Measurements from ENCODE around the gene FTCD.
A peak's percentile ranks its signal among the peaks of the same experiment; 100 is the strongest.
"Not testable (repeated sequence)": the region's sequence is repeated elsewhere in the genome, so short reads cannot be mapped to it uniquely, and the experiment has no call there.

FTCD gene, protein sequence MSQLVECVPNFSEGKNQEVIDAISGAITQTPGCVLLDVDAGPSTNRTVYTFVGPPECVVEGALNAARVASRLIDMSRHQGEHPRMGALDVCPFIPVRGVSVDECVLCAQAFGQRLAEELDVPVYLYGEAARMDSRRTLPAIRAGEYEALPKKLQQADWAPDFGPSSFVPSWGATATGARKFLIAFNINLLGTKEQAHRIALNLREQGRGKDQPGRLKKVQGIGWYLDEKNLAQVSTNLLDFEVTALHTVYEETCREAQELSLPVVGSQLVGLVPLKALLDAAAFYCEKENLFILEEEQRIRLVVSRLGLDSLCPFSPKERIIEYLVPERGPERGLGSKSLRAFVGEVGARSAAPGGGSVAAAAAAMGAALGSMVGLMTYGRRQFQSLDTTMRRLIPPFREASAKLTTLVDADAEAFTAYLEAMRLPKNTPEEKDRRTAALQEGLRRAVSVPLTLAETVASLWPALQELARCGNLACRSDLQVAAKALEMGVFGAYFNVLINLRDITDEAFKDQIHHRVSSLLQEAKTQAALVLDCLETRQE

DNA sequence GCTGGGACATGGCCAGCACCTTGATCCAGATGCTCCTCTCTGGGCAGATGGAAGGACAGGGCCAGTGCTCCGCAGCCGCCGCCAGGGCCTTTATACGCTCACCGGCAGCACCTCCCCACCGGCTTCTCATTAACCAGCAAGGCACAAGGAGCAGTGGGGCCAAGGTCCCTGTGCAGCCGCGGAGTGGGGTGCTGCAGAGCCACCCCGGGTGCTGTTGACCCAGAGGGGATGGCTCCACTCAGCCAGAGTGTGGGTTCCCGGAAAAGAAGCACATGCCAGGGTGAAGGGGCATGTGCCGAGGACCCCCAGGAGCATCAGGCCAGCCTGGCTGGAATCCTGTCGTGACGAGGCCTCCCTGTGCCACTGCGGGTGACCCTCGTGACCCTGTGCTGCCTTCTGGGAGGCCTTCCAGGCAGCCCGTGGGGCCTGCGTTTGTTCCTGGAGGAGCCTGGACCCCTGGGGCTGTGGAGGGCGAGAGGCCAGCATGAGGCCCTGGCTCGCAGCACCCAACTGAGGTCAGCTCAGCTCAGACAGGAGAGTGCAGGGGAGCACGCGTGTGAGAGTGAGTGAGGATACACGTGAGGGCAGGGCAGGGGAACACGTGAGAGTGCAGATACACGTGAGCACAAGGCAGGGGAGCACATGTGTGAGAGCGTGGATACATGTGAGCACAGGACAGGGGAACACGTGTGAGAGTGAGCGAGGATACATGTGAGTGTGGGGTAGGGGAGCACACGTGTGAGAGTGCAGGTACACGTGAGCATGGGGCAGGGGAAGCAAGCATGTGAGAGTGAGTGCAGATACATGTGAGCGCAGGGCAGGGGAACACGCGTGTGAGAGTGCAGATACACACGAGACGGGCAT, at the start of gene FTCD:
FTCD (minus strand) TSS at position 66 of the 864 bp plus-strand sequence; CDS start at position 10, 56 bp downstream.
- TF ChIP-seq, protein P1, sequence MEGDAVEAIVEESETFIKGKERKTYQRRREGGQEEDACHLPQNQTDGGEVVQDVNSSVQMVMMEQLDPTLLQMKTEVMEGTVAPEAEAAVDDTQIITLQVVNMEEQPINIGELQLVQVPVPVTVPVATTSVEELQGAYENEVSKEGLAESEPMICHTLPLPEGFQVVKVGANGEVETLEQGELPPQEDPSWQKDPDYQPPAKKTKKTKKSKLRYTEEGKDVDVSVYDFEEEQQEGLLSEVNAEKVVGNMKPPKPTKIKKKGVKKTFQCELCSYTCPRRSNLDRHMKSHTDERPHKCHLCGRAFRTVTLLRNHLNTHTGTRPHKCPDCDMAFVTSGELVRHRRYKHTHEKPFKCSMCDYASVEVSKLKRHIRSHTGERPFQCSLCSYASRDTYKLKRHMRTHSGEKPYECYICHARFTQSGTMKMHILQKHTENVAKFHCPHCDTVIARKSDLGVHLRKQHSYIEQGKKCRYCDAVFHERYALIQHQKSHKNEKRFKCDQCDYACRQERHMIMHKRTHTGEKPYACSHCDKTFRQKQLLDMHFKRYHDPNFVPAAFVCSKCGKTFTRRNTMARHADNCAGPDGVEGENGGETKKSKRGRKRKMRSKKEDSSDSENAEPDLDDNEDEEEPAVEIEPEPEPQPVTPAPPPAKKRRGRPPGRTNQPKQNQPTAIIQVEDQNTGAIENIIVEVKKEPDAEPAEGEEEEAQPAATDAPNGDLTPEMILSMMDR (IDR thresholded peaks at IDR 0.05), result no peak
- no peak within 1 kb of the TSS for H3K27ac ChIP-seq
- DNase-seq (ENCODE audit: low spot score), result peak; percentile 59
- H3K4me3 ChIP-seq, result no peak within 1 kb of the TSS

GRCh38 chr21:46205166-46205565, 49.8 kb upstream of the FTCD start:
- DNase-seq (ENCODE audit: low spot score), result no peak
- no peak overlapping the region for H3K4me3 ChIP-seq
- H3K27ac ChIP-seq, result no peak overlapping the region
- TF ChIP-seq, protein P1 (IDR thresholded peaks at IDR 0.05), result no peak

DNA sequence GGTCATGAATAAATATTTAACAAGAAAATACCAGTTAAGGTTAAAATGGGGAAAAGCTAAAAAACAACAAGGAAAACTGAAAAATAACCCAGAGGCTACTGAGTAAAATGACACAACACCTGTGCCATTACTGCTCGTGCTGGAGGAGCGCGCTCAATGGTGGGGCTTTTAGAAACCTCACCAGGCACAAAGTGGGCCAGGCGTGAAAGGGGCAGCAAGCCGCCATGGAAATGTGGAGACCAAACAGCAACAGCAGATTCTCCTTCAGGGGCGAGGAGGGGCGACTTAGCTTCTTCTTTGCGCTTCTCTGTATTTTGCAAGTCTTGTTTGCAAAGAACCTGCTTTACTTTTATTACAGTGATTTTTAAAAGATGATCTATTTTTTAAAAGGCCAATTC, 47.8 kb upstream of the FTCD start:
- TF ChIP-seq, protein P1 (IDR thresholded peaks at IDR 0.05), result no peak
- Histone ChIP-seq H3K4me3 (no peak overlapping the region), H3K27ac (no peak overlapping the region)
- DNase-seq (ENCODE audit: low spot score), result no peak

DNA sequence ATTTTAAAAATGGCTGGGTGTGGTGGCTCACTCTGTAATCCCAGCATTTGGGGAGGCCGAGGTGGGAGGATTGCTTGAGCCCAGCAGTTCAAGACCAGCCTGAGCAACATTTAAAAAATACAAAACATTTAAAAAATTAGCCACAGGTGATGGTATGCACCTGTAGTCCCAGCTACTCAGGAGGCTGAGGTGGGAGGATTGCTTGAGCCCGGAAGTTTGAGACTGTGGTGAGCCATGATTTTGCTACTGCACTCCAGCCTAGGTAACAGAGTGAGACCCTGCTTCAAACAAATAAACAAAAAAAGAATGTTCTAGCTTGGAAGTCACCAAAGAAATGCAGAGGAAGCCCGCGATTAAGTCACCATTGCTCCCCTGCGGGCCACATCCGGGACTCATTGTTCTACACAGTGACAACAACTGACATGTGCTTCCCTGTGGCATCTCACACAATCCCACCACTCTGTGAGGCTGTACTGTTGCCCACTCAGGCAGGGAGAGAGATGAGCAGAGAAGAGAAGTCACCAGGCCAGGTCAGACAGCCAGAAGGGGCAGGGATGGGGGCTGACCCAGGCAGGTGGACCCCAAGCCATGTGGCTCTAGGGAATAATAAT, 47.3 kb upstream of the FTCD start:
- no peak for DNase-seq (ENCODE audit: low spot score)
- TF ChIP-seq, protein P1 (IDR thresholded peaks at IDR 0.05), result no peak
- Histone ChIP-seq H3K27ac (no peak overlapping the region), H3K4me3 (no peak overlapping the region)

- H3K27ac ChIP-seq; H3K4me3 ChIP-seq; DNase-seq (ENCODE audit: low spot score): not testable (repeated sequence)
Measured at GRCh38 chr21:46200877-46201803, 45.8 kb upstream of the FTCD start.

GRCh38 chr21:46199436-46200373, 44.3 kb upstream of the FTCD start:
- Histone ChIP-seq H3K4me3 (no peak overlapping the region), H3K27ac (no peak overlapping the region)
- TF ChIP-seq, protein P1 (IDR thresholded peaks at IDR 0.05), result no peak
- DNase-seq (ENCODE audit: low spot score), result no peak

All from coronary artery (tissue), 2 donors.